ENCODE results near the gene PRKAR2A. TPM values are rescaled to one million over a fixed set of nuclear protein-coding genes. Genes with fewer than 3 reads are reported as not detected.

PRKAR2A gene
- total and polyA plus RNA-seq, 10 of the 15 experiments (the other 5 are each of a cell fraction or from before 2014, with no cell fraction given), result 9.8 to 46.2 (median 13.2) TPM

DNA sequence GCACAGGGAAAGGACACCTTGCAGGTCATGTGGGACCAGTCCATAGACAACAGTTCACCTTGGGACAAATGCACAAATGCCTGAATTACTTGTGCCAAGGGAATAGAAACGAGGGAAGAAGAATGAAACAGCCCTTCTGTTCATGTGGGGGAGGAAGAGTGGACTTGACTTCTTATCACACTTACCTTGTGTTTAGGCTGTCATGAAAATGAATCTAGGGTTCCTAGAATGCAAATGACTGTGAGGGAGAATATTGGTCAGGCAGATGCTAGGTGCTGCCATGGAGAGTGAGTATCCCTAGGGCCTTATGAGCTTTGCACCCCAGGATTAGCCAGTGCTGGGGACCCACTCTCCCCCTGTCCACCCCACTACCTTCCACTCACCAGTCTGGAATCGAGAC is 11.0 kb upstream of the PRKAR2A start (continued):
- TF ChIP-seq, protein P1, sequence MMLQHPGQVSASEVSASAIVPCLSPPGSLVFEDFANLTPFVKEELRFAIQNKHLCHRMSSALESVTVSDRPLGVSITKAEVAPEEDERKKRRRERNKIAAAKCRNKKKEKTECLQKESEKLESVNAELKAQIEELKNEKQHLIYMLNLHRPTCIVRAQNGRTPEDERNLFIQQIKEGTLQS (IDR thresholded peaks at IDR 0.05; ENCODE audit: borderline replicate concordance, extremely low read depth, low read depth, low read length), result no peak
- TF ChIP-seq CBFB (IDR thresholded peaks at IDR 0.05; ENCODE audit: low read depth), result no peak

DNA sequence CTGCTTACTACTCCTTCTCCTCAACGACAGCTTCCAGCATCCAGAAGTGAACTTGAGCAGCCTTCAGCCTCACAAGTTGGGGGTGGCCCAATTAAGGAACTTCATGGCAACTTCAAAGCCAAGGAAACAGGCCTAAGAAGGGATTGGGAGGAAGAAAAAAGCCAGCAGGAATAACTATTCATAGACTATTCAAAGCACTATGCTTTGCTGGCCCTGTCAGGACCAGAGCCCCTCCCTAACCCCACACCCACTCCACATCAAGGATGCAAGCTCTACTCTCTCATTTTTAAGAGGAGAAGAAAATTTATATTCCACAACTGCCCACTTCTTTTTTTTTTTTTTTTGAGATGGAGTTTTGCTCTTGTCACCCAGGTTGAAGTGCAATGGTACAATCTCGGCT is 10.0 kb upstream of the PRKAR2A start:
- Histone ChIP-seq H3K9ac (ENCODE audit: control insufficient read depth, insufficient read depth, low read length) (no peak overlapping the region), H3K79me2 (ENCODE audit: control insufficient read depth, insufficient read depth, low read length) (no peaks in the 10 kb centered on the region), H3K4me1 (ENCODE audit: control insufficient read depth, insufficient read depth, low read length) (no peaks in the 10 kb centered on the region), H3K4me2 (ENCODE audit: control insufficient read depth, insufficient read depth) (no peak overlapping the region), H3K27me3 (replicated peaks in 1 of 2; ENCODE audit: control insufficient read depth in 2 of 2, insufficient read depth in 2 of 2, low read length in 1 of 2) (no peaks in the 10 kb centered on the region), H4K20me1 (ENCODE audit: control insufficient read depth, insufficient read depth) (no peaks in the 10 kb centered on the region), H3K27ac (ENCODE audit: control insufficient read depth, insufficient read depth) (no peak overlapping the region), H2AFZ (ENCODE audit: control insufficient read depth, low read depth, low read length) (no peak overlapping the region), H3K9me3 (replicated peaks; ENCODE audit: control insufficient read depth, insufficient read depth, low read length) (no peaks in the 10 kb centered on the region), H3K4me3 (no peak overlapping the region), H3K36me3 (ENCODE audit: control insufficient read depth in 2 of 2, insufficient read depth in 2 of 2, low read length in 1 of 2) (peaks cover 0 to 2% of the 10 kb centered on the region in 2 experiments; a peak in 2 of 4 replicates)
- FAIRE-seq (no peak), DNase-seq (ENCODE audit: low read depth, low spot score) (no peak), ATAC-seq (no peak)
- CTCF ChIA-PET, result no interaction called here
- in situ Hi-C loops (cut with MboI) (no loop called here), intact Hi-C loops (cut with micrococcal nuclease; ENCODE audit: unreplicated experiment) (no loop called here)
- SMC1A ChIA-PET (ENCODE audit: uncharacterized antibody, unreplicated experiment), result no interaction called here
- RAD21 ChIA-PET (ENCODE audit: unreplicated experiment), result no interaction called here
- POLR2A ChIA-PET, result interaction anchor here (2.9 kb wide), 1 partner anchor 10 kb away, joined by 11 read pairs; the partner anchor contains the start of gene PRKAR2A
- no TSS peak for BruUV-seq (replicated peaks)
- 88% methylated on average over 2 of the region's 2 CpGs for WGBS (ENCODE audit: insufficient coverage, insufficient replicate concordance, low lambda C conversion rate, missing lambda C conversion rate)
- no peak for TF ChIP-seq EGR1 (IDR thresholded peaks at IDR 0.05; ENCODE audit: borderline replicate concordance in 1 of 2, low read depth in 2 of 2, low read length in 2 of 2)
- TF ChIP-seq, protein P2, sequence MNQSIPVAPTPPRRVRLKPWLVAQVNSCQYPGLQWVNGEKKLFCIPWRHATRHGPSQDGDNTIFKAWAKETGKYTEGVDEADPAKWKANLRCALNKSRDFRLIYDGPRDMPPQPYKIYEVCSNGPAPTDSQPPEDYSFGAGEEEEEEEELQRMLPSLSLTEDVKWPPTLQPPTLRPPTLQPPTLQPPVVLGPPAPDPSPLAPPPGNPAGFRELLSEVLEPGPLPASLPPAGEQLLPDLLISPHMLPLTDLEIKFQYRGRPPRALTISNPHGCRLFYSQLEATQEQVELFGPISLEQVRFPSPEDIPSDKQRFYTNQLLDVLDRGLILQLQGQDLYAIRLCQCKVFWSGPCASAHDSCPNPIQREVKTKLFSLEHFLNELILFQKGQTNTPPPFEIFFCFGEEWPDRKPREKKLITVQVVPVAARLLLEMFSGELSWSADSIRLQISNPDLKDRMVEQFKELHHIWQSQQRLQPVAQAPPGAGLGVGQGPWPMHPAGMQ (IDR thresholded peaks at IDR 0.05; ENCODE audit: borderline replicate concordance), result no peak
- TF ChIP-seq, protein P1 (IDR thresholded peaks at IDR 0.05; ENCODE audit: borderline replicate concordance, extremely low read depth, low read depth, low read length), result no peak
- no peak for TF ChIP-seq NFXL1 (IDR thresholded peaks at IDR 0.05; ENCODE audit: borderline replicate concordance)
- no peak for TF ChIP-seq NR2C2 (IDR thresholded peaks at IDR 0.05; ENCODE audit: borderline replicate concordance, control insufficient read depth, insufficient read length, low read depth)
- TF ChIP-seq, protein P3, sequence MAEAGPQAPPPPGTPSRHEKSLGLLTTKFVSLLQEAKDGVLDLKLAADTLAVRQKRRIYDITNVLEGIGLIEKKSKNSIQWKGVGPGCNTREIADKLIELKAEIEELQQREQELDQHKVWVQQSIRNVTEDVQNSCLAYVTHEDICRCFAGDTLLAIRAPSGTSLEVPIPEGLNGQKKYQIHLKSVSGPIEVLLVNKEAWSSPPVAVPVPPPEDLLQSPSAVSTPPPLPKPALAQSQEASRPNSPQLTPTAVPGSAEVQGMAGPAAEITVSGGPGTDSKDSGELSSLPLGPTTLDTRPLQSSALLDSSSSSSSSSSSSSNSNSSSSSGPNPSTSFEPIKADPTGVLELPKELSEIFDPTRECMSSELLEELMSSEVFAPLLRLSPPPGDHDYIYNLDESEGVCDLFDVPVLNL (IDR thresholded peaks at IDR 0.05; ENCODE audit: low read depth, low read length), result no peak
- TF ChIP-seq, protein P4, sequence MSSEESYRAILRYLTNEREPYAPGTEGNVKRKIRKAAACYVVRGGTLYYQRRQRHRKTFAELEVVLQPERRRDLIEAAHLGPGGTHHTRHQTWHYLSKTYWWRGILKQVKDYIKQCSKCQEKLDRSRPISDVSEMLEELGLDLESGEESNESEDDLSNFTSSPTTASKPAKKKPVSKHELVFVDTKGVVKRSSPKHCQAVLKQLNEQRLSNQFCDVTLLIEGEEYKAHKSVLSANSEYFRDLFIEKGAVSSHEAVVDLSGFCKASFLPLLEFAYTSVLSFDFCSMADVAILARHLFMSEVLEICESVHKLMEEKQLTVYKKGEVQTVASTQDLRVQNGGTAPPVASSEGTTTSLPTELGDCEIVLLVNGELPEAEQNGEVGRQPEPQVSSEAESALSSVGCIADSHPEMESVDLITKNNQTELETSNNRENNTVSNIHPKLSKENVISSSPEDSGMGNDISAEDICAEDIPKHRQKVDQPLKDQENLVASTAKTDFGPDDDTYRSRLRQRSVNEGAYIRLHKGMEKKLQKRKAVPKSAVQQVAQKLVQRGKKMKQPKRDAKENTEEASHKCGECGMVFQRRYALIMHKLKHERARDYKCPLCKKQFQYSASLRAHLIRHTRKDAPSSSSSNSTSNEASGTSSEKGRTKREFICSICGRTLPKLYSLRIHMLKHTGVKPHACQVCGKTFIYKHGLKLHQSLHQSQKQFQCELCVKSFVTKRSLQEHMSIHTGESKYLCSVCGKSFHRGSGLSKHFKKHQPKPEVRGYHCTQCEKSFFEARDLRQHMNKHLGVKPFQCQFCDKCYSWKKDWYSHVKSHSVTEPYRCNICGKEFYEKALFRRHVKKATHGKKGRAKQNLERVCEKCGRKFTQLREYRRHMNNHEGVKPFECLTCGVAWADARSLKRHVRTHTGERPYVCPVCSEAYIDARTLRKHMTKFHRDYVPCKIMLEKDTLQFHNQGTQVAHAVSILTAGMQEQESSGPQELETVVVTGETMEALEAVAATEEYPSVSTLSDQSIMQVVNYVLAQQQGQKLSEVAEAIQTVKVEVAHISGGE (CRISPR knock-in tag; IDR thresholded peaks at IDR 0.05), result no peak
- TF ChIP-seq, protein P5, sequence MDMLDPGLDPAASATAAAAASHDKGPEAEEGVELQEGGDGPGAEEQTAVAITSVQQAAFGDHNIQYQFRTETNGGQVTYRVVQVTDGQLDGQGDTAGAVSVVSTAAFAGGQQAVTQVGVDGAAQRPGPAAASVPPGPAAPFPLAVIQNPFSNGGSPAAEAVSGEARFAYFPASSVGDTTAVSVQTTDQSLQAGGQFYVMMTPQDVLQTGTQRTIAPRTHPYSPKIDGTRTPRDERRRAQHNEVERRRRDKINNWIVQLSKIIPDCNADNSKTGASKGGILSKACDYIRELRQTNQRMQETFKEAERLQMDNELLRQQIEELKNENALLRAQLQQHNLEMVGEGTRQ (IDR thresholded peaks at IDR 0.05; ENCODE audit: borderline replicate concordance, low read depth, low read length), result no peak
- TF ChIP-seq RFX5 (IDR thresholded peaks at IDR 0.05; ENCODE audit: low read depth, low read length), result no peak
- no peak for TF ChIP-seq RCOR1 (conservative IDR thresholded peaks at IDR 0.05; ENCODE audit: low read depth, low read length)
- no peak for TF ChIP-seq SUPT20H (IDR thresholded peaks at IDR 0.05; ENCODE audit: borderline replicate concordance, control insufficient read depth, low read depth, low read length)
- no peak for TF ChIP-seq BCL11A (IDR thresholded peaks at IDR 0.05; ENCODE audit: low read depth, low read length)
- TF ChIP-seq MEF2B (IDR thresholded peaks at IDR 0.05; ENCODE audit: partially characterized antibody, poor library complexity, severe bottlenecking), result no peak
